Middle frontal gyrus (tissue), 1 donor: ENCODE data around the gene F13A1.
"Not testable (repeated sequence)": the region's sequence is repeated elsewhere in the genome, so short reads cannot be mapped to it uniquely, and the experiment has no call there.

Source experiments
- DNase-seq: peaks from one replicate; pipeline ENCODE4 v3.0.0-alpha.2; 2015; ENCODE audit warnings: low spot score; ENCODE audit errors: extremely low spot score

F13A1 gene

GRCh38 chr6:6317825-6318733, 2.4 kb downstream of the F13A1 start:
- peak; percentile 39 for DNase-seq

GRCh38 chr6:6317386-6317785, 3.1 kb downstream of the F13A1 start:
- DNase-seq = no peak

GRCh38 chr6:6315660-6316059, 4.8 kb downstream of the F13A1 start:
- peak; percentile 15 for DNase-seq

GRCh38 chr6:6314596-6314995, 5.9 kb downstream of the F13A1 start:
- no peak for DNase-seq

GRCh38 chr6:6312901-6313441, 7.5 kb downstream of the F13A1 start:
- DNase-seq = no peak

- no peak for DNase-seq
Observed at GRCh38 chr6:6305575-6305974, 14.9 kb downstream of the F13A1 start.

GRCh38 chr6:6300383-6300782, 20.1 kb downstream of the F13A1 start:
- not testable (repeated sequence) for DNase-seq

GRCh38 chr6:6293317-6293716, 27.1 kb downstream of the F13A1 start:
- no peak for DNase-seq

- no peak for DNase-seq
Observed at GRCh38 chr6:6287415-6287814, 33.0 kb downstream of the F13A1 start.

- DNase-seq = no peak
Observed at GRCh38 chr6:6285679-6286078, 34.8 kb downstream of the F13A1 start.

GRCh38 chr6:6284221-6284966, 36.1 kb downstream of the F13A1 start:
- no peak for DNase-seq

- no peak for DNase-seq
Observed at GRCh38 chr6:6283746-6284145, 36.7 kb downstream of the F13A1 start.

GRCh38 chr6:6282716-6283115, 37.7 kb downstream of the F13A1 start:
- no peak for DNase-seq

GRCh38 chr6:6277413-6277812, 43.0 kb downstream of the F13A1 start:
- no peak for DNase-seq

GRCh38 chr6:6270948-6271535, 49.4 kb downstream of the F13A1 start:
- DNase-seq = no peak

GRCh38 chr6:6260196-6260722, 60.2 kb downstream of the F13A1 start:
- no peak for DNase-seq

GRCh38 chr6:6256886-6257285, 63.6 kb downstream of the F13A1 start:
- DNase-seq = no peak

GRCh38 chr6:6256259-6256658, 64.2 kb downstream of the F13A1 start:
- DNase-seq = no peak

GRCh38 chr6:6251555-6252280, 68.7 kb downstream of the F13A1 start:
- no peak for DNase-seq

- DNase-seq = no peak
Observed at GRCh38 chr6:6248651-6249050, 71.8 kb downstream of the F13A1 start.

GRCh38 chr6:6246544-6246943, 73.9 kb downstream of the F13A1 start:
- no peak for DNase-seq
